Esophagus squamous epithelium (tissue), 4 donors: ENCODE measurements around the gene ZBTB8OS.

Experiments used
- CTCF ChIP-seq, 6 experiments: fragments of 450-650 bp in 4 of 6; fragments of 200-600 bp in 2 of 6; sonication (generic) in 2 of 6; IDR thresholded peaks; one replicate each; pipeline ENCODE4 v1.5.1; 2016 to 2019; ENCODE audit warnings: antibody characterized with exemption in 6 of 6, mild to moderate bottlenecking in 4 of 6, moderate library complexity in 4 of 6
- POLR2A ChIP-seq, 4 donors: fragments of 450-650 bp; IDR thresholded peaks; one replicate each; pipeline ENCODE4 v1.6.1; 2017; ENCODE audit warnings: antibody characterized with exemption in 4 of 4, mild to moderate bottlenecking in 4 of 4, moderate library complexity in 3 of 4

GRCh38 chr1:32622205-32622604 lies 28.1 kb downstream of the ZBTB8OS start:
- no peak for TF ChIP-seq CTCF (IDR thresholded peaks at IDR 0.05)
- no peak for TF ChIP-seq POLR2A (IDR thresholded peaks at IDR 0.05)
